Calu3 (cell line): ENCODE measurements around the gene LRRN2. TPM values are rescaled to one million over a fixed set of nuclear protein-coding genes. Genes with fewer than 3 reads are reported as not detected.

Source experiments
- BruUV-seq: library from RNA; stranded (reverse); fragments of 400-500 nt; replicated peaks from 2 replicates; lab custom pipeline; 2021; lab: Mats Ljungman, UMichigan
- CTCF ChIA-PET: fragments of 300-600 bp; sonication (Branson Sonifier 250); formaldehyde crosslinking; loops from one replicate; lab custom pipeline; 2022; ENCODE audit warnings: antibody characterized with exemption; lab: Charles Lee
- DNase-seq: peaks from one replicate; pipeline ENCODE4 v3.0.0; 2022
- H3K27ac Mint-ChIP-seq: one replicate; pipeline ENCODE4 v1.8.0; 2022; ENCODE audit warnings: mixed read lengths; ENCODE audit not compliant: unreplicated experiment
- H3K27me3 Mint-ChIP-seq: one replicate; pipeline ENCODE4 v1.8.0; 2022; ENCODE audit warnings: mixed read lengths; ENCODE audit not compliant: unreplicated experiment
- H3K36me3 Mint-ChIP-seq: one replicate; pipeline ENCODE4 v1.8.0; 2022; ENCODE audit warnings: mild to moderate bottlenecking, moderate library complexity, mixed read lengths; ENCODE audit not compliant: insufficient read depth, unreplicated experiment
- H3K4me1 Mint-ChIP-seq: one replicate; pipeline ENCODE4 v1.8.0; 2022; ENCODE audit warnings: mild to moderate bottlenecking, low read depth, mixed read lengths; ENCODE audit not compliant: unreplicated experiment
- H3K4me3 Mint-ChIP-seq: one replicate; pipeline ENCODE4 v1.8.0; 2022; ENCODE audit warnings: mild to moderate bottlenecking, low read depth, moderate library complexity, mixed read lengths; ENCODE audit not compliant: unreplicated experiment
- H3K9me3 Mint-ChIP-seq: one replicate; pipeline ENCODE4 v1.8.0; 2022; ENCODE audit warnings: low read depth, mixed read lengths; ENCODE audit not compliant: unreplicated experiment
- CTCF ChIP-seq: fragments of 200-600 bp; IDR thresholded peaks from one replicate; pipeline ENCODE4 v1.8.0; 2022; ENCODE audit warnings: antibody characterized with exemption; ENCODE audit not compliant: unreplicated experiment
- intact Hi-C: fragments of 100-400 bp; cut with micrococcal nuclease; formaldehyde crosslinking; loops from one replicate; pipeline ENCODE4 v1.10.0; 2022; ENCODE audit not compliant: unreplicated experiment
- total RNA-seq: library from RNA; stranded (reverse); gene quantifications from 2 replicates; pipeline ENCODE4 v1.2.3, GENCODE V29; 2022

LRRN2 gene
- total RNA-seq, 1 experiment from 2014 or later, result not detected

GRCh38 chr1:204677864-204678263 is 7.7 kb downstream of the LRRN2 start:
- no peaks in the 10 kb centered on the region for H3K9me3 Mint-ChIP-seq
- BruUV-seq, result no TSS peak
- no peaks in the 10 kb centered on the region for H3K4me1 Mint-ChIP-seq
- no peak overlapping the region for H3K4me3 Mint-ChIP-seq
- no peak for DNase-seq
- peaks cover 78% of the 10 kb centered on the region for H3K27me3 Mint-ChIP-seq
- intact Hi-C loops, result no loop called here
- H3K36me3 Mint-ChIP-seq, result no peaks in the 10 kb centered on the region
- no peak overlapping the region for H3K27ac Mint-ChIP-seq
- CTCF ChIA-PET, result interaction anchor here (0.7 to 1.6 kb wide), 2 partner anchors 129 to 1018 kb away, joined by 3 read pairs; no protein-coding TSS in a partner anchor
- no peak for TF ChIP-seq CTCF

- BruUV-seq, result no TSS peak
- no peak for DNase-seq
- CTCF ChIA-PET, result interaction anchor here (0.7 kb wide), 1 partner anchor 259 kb away, joined by 3 read pairs; no protein-coding TSS in a partner anchor
- no peak for TF ChIP-seq CTCF
- H3K4me1 Mint-ChIP-seq, result no peaks in the 10 kb centered on the region
- no peaks in the 10 kb centered on the region for H3K36me3 Mint-ChIP-seq
- no peaks in the 10 kb centered on the region for H3K9me3 Mint-ChIP-seq
- no peak overlapping the region for H3K4me3 Mint-ChIP-seq
- H3K27me3 Mint-ChIP-seq, result peaks cover 60% of the 10 kb centered on the region
- intact Hi-C loops, result no loop called here
- H3K27ac Mint-ChIP-seq, result no peak overlapping the region
Observed at GRCh38 chr1:204676043-204676442, 9.5 kb downstream of the LRRN2 start.

- H3K4me1 Mint-ChIP-seq, result no peaks in the 10 kb centered on the region
- H3K27ac Mint-ChIP-seq, result no peak overlapping the region
- no peaks in the 10 kb centered on the region for H3K9me3 Mint-ChIP-seq
- CTCF ChIA-PET, result interaction anchor here (0.5 kb wide), 1 partner anchor 136 kb away, joined by 3 read pairs; no protein-coding TSS in a partner anchor
- no peak for DNase-seq
- intact Hi-C loops, result no loop called here
- BruUV-seq, result no TSS peak
- no peaks in the 10 kb centered on the region for H3K36me3 Mint-ChIP-seq
- H3K4me3 Mint-ChIP-seq, result no peak overlapping the region
- H3K27me3 Mint-ChIP-seq, result peaks cover 48% of the 10 kb centered on the region
- no peak for TF ChIP-seq CTCF
Observed at GRCh38 chr1:204673909-204674649, 11.5 kb downstream of the LRRN2 start.

- H3K4me1 Mint-ChIP-seq, result no peaks in the 10 kb centered on the region
- peaks cover 39% of the 10 kb centered on the region for H3K27me3 Mint-ChIP-seq
- H3K36me3 Mint-ChIP-seq, result no peaks in the 10 kb centered on the region
- no peaks in the 10 kb centered on the region for H3K9me3 Mint-ChIP-seq
- H3K27ac Mint-ChIP-seq, result no peak overlapping the region
- DNase-seq, result no peak
- intact Hi-C loops, result no loop called here
- TF ChIP-seq CTCF, result no peak
- no TSS peak for BruUV-seq
- CTCF ChIA-PET, result no interaction called here
- H3K4me3 Mint-ChIP-seq, result no peak overlapping the region
Observed at GRCh38 chr1:204673209-204673608, 12.3 kb downstream of the LRRN2 start.
